ENCODE results near the gene GALNT14.

GALNT14 gene

DNA sequence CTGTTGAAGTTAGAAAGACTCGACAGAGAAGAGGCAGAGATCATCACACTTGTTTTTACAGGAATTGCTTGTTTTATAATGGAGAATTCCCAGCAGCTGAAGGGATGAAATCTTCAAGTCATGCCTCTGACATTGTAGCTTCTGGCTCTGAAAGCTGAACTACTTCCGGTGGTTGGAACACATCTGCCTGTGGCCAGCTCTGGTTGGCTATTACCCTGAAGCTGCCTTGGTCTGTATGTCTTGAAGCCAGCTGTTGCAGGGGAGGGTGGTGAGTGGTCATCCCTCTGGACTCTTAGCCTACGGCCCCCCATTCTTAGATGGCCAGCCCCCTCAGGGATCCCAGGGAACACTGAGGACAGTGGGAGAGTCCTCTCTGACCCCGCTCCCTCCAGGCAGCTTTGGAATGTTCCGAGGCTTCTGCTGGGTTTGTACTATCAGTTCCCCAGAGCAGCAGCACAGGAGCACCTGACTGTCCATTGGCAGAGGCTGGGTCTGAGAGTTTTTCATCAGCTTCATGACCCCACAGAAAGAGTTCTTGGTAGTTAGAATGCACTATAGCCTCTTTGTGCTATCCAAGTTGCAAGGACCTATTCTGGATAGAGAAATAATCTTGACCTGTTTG lies 243.6 kb downstream of the GALNT14 start:
- no peak for DNase-seq (ENCODE audit: low read depth in 2 of 2)

DNA sequence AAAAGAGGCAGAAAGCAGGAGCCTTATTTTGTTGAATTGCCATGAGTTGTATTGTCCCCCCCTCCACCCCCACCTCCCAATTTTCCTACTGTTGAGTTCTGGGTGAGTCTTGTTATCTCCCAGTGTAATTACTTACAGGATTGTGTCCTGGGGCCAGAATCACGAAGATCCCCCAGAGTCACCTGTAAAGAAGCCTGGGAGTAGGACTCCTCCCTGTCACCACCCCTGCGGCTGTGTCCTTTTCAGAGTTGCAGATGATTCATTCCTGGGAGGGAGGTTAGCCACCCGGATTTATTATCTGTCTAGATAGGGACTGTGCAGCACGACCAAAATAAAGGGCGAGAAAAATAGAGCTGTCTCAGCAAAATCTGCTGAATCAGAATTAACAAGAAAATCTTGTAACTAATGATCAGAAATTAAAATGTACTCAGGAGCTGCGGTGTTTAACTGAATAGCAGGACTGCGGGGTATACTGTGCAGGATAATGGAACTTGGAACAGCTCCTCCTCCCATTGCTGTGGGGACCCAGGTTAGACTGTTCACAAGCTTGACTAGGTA lies 249.3 kb downstream of the GALNT14 start:
- no peak for DNase-seq (ENCODE audit: low read depth in 2 of 2)

DNA sequence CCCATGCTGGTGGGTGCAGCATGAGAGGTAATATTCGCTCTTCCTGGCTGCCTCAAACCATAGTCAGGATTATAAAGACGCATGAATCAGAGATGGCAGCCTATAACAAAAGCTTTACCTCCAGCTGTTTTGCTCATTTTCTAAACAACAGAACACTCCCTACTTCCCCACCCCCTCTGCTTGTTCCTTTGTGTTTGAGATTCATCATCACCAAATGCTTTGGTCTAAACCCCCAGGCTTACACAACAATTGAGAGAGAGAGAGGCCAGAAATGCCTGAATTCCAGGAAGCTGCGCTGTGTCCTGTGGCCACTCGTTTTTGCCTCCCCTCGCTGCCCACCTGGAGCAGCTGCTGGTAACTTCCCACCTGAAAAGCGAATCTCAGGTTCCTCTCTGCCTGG lies 252.2 kb downstream of the GALNT14 start:
- DNase-seq (ENCODE audit: low read depth in 2 of 2), result no peak

DNA sequence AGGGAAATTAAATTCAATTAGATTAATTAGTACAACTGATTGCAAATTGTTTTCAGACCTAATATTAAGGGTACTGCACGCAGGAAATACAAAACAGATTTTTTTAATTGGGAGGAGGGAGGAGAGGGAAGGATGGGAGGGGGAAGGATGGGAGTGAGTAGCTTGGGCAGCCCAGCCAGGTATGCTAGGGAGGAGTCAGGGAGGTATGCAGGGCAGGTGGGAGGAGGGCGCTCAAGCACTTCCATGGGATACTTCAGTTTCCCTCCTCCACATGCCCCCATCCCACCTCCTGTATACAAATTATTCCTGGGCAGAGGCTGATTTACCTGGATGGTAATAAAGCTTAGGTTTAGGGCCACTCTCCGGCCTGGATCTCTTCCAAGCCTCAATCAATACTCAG lies 254.4 kb downstream of the GALNT14 start:
- DNase-seq (ENCODE audit: low read depth in 2 of 2), result no peak

DNA sequence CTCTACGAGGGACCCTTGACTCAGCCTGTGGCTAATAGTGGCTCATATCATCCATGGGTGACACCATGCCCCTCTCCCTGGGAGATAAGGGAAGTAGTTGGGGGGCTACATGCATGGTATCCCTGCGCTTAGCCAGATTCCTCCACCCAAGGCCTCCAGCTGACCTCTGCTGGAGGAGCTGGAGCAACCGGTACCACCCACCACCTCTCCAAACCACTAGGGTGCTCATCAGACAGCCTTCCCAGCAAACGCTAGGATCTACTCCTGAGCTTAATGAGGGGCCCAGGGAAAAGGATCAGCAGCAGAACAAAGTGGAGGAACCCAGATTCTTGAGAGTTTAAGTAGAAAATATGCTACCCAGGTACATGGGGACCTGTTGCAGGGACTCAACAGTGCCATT lies 255.1 kb downstream of the GALNT14 start:
- no peak for DNase-seq (ENCODE audit: low read depth in 2 of 2)

DNA sequence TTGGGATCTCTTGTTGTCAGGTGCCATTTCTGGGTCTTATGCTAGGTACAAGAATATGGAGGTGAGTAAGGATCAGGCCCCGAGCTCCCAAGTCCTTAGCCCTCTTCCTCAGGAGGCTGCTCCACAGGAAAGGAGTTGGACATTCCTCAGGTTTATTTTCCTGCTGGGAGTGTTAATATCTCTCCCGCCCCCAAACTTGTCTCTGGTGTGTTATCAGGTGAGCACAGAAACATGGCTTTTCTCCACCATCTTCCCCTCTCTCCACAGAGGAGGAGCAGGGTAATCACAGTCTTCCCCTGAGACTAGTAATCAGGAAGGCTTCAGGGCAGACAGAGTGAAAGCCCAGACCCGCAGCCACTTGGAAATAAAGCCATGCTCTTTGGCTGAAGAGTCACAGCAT lies 257.7 kb downstream of the GALNT14 start:
- DNase-seq (ENCODE audit: low read depth in 2 of 2), result no peak

DNA sequence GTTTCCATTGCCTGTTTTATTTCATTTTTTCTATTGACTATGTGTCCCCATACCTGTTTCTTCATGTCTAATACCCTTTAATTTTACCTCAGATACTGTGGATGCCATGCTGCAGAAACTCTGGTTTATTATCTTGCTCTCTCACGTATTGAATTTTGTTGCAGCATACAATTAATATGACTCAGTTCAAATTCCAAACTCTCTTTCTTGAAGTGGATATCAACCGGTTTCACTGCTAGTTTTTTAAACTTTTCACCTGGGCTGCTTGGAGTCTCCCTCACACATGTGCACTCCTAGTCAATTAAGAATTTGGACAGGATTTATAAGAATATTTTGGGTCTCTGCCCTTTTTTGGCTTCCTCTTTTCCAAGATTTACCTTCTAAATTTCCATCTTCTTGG lies 260.4 kb downstream of the GALNT14 start:
- no peak for DNase-seq (ENCODE audit: low read depth in 2 of 2)

DNA sequence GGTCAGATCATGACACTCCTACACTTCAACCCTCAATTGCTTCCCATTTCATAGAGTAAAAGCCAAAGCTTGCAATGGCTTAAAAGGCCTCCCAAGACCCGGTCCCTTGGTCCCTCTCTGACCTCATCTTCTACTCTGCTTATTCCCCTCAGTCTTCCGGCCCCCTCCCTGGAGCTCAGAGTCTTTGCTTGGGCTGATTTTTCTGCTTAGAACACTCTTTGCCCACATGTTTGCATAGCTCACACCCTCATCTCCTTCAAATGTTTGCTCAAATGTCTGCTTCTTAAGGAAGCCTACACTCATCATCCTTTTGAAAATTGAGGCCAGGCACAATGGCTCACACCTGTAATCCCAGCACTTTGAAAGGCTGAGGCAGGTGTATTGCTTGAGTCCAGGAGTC lies 265.4 kb downstream of the GALNT14 start:
- no peak for DNase-seq (ENCODE audit: low read depth in 2 of 2)

DNA sequence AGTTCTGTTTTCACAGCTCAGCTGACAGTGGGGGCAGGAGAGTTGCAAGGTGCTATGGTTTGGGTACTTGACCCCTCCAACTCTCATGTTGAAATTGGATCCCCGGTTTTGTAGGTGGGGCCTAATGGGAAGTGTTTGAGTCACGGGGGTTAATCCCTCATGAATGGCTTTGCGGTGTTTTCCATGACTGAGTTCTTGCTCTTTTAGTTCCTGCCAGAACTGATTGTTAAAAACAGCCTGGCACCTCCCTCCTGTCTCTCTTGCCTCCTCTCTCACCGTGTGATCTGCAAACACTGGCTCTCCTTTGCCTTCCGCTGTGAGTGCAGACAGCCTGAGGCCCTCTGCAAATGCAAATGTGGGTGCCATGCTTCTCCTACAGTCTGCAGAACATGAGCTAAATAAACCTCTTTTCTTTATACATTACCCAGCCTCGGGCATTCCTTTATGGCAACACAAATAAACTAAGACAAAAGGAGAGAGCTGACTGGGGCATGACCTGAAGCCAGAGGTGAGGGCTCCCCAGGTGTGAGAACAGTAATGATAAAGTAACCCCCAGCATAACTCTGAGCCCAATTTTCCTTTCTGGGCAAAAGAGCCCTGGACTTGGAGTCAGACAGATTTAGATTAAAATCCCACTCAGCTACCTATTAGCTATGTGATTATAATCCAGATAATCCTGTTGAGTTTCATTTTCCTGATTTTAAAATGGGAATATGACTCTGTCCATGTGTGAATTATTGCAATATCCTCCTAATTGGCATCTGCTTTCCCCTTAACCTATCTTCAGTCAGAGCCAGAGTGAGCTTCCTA lies 266.1 kb downstream of the GALNT14 start:
- no peak for DNase-seq (ENCODE audit: low read depth in 2 of 2)

DNA sequence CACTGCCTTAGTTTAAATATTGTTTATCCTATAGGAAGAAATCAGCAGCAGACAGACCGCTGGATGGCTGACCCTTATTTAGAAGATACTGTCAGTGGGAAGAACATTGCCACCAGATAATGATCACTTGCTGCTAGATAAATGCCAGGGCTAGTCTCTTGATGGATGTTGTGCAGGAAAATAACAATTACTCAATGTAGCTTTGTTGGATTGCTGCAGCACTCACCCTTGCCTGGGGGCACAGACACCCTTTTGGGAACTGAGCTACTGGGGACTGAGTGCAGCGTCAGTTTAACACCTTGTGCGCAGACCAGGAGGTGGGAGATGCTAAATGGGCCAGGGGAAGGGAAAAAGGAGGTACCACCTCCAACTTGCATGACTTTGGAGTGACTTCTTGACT lies 266.8 kb downstream of the GALNT14 start:
- no peak for DNase-seq (ENCODE audit: low read depth in 2 of 2)

DNA sequence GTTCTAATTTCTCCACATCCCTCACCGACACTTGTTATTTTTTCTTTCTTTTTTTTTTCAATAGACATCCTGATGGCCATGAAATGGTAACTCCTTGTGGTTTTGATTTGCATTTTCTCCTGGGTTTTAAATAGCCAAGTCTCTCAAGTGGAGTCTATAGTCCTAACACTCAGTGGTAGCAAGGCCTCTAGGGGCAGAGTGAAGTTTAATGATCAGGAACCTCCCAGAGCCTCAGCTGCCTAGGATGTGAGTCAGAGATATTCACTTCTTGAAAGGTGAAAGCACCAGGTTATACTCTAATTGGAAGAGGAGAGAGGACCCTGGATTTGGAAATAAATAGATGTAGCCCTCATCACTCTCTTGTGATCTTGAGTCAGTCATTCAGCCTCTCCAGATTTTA lies 268.3 kb downstream of the GALNT14 start:
- no peak for DNase-seq (ENCODE audit: low read depth in 2 of 2)

DNA sequence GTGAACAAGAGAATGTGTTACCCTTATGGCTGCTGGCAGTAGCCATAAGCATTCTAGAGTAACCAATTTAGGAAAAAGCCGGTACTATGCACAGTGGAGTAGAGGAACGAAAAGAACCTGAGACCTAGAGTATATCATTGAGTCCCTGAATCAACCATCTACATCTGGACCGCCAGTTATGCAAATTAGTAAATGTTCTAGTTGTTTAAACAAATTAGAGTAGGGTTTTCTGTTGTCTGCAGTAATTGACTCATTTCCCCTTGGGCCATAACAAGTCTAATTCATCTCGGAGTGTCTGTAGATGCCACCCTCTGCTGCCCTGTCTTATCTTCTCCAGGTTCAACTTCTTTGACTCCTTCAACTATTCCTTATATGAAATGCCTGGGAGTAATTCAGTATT lies 270.9 kb downstream of the GALNT14 start:
- DNase-seq (ENCODE audit: low read depth in 2 of 2), result no peak

DNA sequence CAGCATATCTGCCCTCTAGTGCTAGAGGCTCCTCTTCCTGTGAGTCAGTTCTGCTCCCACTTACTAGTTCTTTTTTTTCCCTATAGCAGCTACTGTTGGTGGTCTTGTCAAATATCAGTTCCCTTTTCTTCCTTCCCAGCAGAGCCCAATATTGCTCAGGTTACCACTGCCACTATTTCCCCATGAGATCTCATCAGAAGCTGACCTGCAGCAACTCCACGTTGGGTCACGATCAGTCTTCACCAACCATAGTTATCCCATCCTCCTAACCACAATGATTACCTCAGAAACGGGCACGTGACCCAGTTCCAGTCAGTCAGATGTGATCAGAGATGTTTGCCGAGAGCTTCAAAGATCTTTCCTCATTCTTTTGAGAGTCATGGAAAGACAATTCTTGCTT lies 271.3 kb downstream of the GALNT14 start:
- no peak for DNase-seq (ENCODE audit: low read depth in 2 of 2)

DNA sequence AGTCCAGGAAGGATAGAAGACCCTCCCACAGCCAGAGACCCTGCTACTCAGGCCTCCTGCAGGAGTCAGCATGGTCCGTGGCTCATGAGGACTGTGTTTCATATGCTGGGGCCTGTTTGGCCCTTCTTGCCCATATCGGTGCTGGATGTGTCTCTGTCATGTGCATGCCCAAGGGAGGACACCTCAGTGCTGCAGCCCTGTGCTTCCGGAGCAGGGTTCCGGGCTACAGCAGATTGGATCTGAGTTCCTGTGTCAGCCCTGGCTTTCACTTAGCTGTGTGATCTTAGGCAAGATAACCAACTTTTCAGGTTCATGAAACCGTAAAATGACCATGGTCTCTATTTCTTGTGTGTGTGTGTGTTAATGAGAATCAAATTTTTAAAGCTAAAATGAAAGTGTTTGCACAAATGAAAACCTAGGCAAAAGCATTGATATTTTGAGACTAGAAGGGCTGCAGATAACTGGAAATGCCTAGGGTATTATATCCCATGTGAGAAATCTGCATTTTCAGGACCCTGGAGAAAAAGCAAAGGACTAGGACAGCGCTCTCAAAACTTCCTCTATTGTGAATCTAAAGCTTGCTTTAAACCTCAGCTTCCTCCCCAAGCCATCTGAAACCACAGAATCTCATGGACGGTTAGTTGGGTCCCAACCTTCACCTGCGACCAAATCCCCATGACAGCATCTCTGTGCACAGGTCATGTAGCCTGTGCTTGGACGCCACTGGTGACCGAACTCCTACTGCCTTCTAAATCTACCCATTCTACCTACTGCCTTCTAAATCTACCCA lies 272.2 kb downstream of the GALNT14 start:
- DNase-seq (ENCODE audit: low read depth in 2 of 2), result no peak

DNA sequence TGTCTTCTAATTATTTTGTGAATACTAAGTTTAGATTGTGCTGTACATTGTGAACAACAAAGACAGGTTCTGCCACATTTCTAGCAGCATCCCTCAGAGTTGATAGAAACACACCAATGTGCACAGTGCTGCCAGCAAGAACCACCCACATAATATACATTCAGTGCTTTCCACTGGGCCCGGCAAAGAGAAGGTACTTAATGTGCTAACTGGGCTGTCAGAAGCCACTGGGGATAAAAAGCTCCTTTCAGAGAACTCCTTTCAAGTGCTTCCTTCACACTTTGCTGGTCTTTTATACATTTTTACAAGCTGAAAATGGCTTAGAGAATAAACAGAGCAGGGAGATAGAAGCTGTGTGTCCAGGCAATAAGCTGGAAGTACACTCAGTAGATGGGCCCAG lies 273.0 kb downstream of the GALNT14 start:
- DNase-seq (ENCODE audit: low read depth in 2 of 2), result no peak

DNA sequence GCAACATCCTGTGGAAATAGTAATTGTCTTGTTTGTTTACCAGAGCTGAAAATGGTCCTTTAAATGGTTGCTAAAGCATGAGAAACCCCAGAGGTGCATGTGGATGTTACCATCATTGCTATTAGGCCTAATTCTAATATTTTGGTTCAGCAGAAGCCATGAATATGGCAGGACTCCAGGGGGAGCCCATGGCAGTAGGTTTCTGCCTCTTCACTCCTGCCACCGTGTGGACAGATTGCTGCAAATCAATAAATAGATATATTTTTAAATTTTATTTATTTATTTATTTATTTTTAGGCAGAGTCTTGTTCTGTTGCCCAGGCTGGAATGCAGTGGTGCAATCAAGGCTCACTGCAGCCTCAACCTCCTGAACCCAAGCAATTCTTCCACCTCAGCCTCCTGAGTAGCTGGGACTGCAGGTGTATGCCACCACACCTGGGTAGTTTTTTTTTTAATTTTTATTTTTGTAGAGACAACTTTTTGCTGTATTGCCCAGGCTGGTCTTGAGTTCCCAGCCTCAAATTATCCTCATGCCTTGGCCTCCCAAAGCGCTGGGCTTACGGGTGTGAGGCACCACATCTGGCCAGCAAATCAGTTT lies 276.1 kb downstream of the GALNT14 start:
- peak; percentile 3 to 33 for DNase-seq (ENCODE audit: low read depth in 2 of 2)

DNA sequence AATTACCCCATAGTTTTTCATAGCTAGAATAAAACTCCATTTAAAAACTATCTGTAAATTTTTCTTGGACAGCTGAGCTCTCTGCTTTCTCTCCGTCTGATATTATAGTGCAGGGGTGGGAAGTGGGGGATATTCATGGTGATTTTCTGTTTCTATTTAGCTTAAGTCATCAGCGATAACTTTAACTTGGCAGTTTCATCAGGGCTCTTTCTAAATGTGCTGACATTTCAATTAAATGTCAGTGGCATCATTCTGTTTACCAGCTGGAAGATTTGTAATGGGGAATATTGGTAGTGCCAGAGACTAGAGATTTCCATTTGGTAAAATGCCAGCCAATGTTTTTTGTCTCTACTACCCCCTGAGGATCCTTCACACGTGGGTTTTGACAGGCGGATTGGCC lies 277.5 kb downstream of the GALNT14 start:
- no peak for DNase-seq (ENCODE audit: low read depth in 2 of 2)

All from activated CD4-positive, alpha-beta T cell treated with anti-CD3 and anti-CD28 coated beads for 24 hours (primary cell).